ENCODE data around the gene SH3PXD2A.

- TF ChIP-seq, protein P1, sequence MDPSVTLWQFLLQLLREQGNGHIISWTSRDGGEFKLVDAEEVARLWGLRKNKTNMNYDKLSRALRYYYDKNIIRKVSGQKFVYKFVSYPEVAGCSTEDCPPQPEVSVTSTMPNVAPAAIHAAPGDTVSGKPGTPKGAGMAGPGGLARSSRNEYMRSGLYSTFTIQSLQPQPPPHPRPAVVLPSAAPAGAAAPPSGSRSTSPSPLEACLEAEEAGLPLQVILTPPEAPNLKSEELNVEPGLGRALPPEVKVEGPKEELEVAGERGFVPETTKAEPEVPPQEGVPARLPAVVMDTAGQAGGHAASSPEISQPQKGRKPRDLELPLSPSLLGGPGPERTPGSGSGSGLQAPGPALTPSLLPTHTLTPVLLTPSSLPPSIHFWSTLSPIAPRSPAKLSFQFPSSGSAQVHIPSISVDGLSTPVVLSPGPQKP (IDR thresholded peaks at IDR 0.05; ENCODE audit: borderline replicate concordance, low read depth, low read length), result no peak
- TF ChIP-seq, protein P2, sequence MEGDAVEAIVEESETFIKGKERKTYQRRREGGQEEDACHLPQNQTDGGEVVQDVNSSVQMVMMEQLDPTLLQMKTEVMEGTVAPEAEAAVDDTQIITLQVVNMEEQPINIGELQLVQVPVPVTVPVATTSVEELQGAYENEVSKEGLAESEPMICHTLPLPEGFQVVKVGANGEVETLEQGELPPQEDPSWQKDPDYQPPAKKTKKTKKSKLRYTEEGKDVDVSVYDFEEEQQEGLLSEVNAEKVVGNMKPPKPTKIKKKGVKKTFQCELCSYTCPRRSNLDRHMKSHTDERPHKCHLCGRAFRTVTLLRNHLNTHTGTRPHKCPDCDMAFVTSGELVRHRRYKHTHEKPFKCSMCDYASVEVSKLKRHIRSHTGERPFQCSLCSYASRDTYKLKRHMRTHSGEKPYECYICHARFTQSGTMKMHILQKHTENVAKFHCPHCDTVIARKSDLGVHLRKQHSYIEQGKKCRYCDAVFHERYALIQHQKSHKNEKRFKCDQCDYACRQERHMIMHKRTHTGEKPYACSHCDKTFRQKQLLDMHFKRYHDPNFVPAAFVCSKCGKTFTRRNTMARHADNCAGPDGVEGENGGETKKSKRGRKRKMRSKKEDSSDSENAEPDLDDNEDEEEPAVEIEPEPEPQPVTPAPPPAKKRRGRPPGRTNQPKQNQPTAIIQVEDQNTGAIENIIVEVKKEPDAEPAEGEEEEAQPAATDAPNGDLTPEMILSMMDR (conservative IDR thresholded peaks at IDR 0.05; ENCODE audit: low read depth, low read length), result no peak
- TF ChIP-seq CEBPB (IDR thresholded peaks at IDR 0.05; ENCODE audit: low read depth, low read length), result no peak
- no peak for TF ChIP-seq RFX5 (IDR thresholded peaks at IDR 0.05; ENCODE audit: low read depth, low read length)
- TF ChIP-seq POLR2A (IDR thresholded peaks at IDR 0.05; ENCODE audit: low read depth, low read length), result no peak
- no peak for TF ChIP-seq RCOR1 (IDR thresholded peaks at IDR 0.05; ENCODE audit: insufficient replicate concordance, low read length)
- no peak for TF ChIP-seq MAFK (IDR thresholded peaks at IDR 0.05; ENCODE audit: low read depth, low read length)
- no peak for TF ChIP-seq BHLHE40 (IDR thresholded peaks at IDR 0.05; ENCODE audit: low read depth, low read length)
- no peak for TF ChIP-seq SMC3 (IDR thresholded peaks at IDR 0.05; ENCODE audit: low read depth, low read length)
- TF ChIP-seq USF2 (IDR thresholded peaks at IDR 0.05; ENCODE audit: low read depth, low read length), result no peak
- TF ChIP-seq RAD21 (IDR thresholded peaks at IDR 0.05; ENCODE audit: low read length), result no peak
- no peak for TF ChIP-seq MXI1 (IDR thresholded peaks at IDR 0.05; ENCODE audit: borderline replicate concordance, low read depth, low read length)
- no peak for TF ChIP-seq CHD1 (IDR thresholded peaks at IDR 0.05; ENCODE audit: low read depth, low read length)
- TF ChIP-seq FOS (IDR thresholded peaks at IDR 0.05; ENCODE audit: low read depth, low read length), result no peak
Observed at GRCh38 chr10:103768345-103768744, 87.0 kb downstream of the SH3PXD2A start.
